GM23338 (cell line): Measurements from ENCODE around the gene PTER.

ENCODE experiments used
- CREB1 ChIP-seq: fragments of 250-450 bp; sonication (Bioruptor Pico); IDR thresholded peaks from 2 replicates; pipeline ENCODE4 v1.5.0; 2020; ENCODE audit warnings: low read depth, mild to moderate bottlenecking, moderate library complexity
- EZH2 ChIP-seq: fragments of 200-600 bp; sonication (generic); IDR thresholded peaks from one replicate; pipeline ENCODE4 v1.8.0; 2017; ENCODE audit warnings: antibody characterized with exemption, mild to moderate bottlenecking, low read depth; ENCODE audit not compliant: unreplicated experiment
- EZH2phosphoT487 ChIP-seq: fragments of 200-600 bp; sonication (generic); IDR thresholded peaks from one replicate; pipeline ENCODE4 v1.8.1; 2018; ENCODE audit warnings: antibody characterized with exemption; ENCODE audit not compliant: unreplicated experiment
- NANOG ChIP-seq: IDR thresholded peaks from 2 replicates; pipeline ENCODE4 v1.6.1; 2016; ENCODE audit warnings: antibody characterized with exemption, borderline replicate concordance
- POLR2AphosphoS5 ChIP-seq: IDR thresholded peaks from 2 replicates; pipeline ENCODE4 v1.6.1; 2016; ENCODE audit warnings: antibody characterized with exemption, low read depth
- REST ChIP-seq: IDR thresholded peaks from one replicate; pipeline ENCODE4 v1.6.1; 2018; ENCODE audit warnings: antibody characterized with exemption; ENCODE audit not compliant: unreplicated experiment
- ZNF114 ChIP-seq: fragments of 250-450 bp; sonication (Bioruptor Pico); IDR thresholded peaks from 2 replicates; pipeline ENCODE4 v1.5.0; 2020; ENCODE audit warnings: mild to moderate bottlenecking, moderate library complexity
- TF ChIP-seq, protein P1 (sequence below), 2 experiments: fragments of 200-600 bp in 1 of 2; sonication (generic) in 1 of 2; conservative IDR thresholded peaks; 2 replicates each; pipeline versions ENCODE4 v1.5.1 to v1.6.1; 2016 to 2017; ENCODE audit warnings: antibody characterized with exemption in 2 of 2, low read depth in 2 of 2, mild to moderate bottlenecking in 2 of 2, moderate library complexity in 1 of 2
- TF ChIP-seq, protein P2 (sequence below): IDR thresholded peaks from 2 replicates; pipeline ENCODE4 v1.6.1; 2016; ENCODE audit warnings: antibody characterized with exemption

DNA sequence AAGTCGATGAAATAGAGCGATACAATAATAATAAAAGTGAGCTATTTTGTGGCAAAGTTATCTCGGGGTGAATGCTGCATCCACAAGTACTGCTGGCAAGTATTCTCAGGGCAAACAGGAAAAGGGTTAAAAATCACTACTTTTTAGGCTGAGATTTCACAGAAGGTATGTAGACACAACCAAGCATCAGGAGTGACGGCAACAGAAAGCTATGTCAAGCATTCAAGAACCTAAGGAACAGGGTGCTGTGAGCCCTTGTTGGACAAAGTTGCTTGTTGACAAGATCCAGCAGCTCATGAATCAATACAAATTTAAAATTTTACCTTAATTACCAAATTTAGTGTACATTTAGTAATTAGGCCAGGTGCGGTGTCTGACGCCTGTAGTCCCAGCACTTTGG, 126.1 kb downstream of the PTER start:
- TF ChIP-seq, protein P1, sequence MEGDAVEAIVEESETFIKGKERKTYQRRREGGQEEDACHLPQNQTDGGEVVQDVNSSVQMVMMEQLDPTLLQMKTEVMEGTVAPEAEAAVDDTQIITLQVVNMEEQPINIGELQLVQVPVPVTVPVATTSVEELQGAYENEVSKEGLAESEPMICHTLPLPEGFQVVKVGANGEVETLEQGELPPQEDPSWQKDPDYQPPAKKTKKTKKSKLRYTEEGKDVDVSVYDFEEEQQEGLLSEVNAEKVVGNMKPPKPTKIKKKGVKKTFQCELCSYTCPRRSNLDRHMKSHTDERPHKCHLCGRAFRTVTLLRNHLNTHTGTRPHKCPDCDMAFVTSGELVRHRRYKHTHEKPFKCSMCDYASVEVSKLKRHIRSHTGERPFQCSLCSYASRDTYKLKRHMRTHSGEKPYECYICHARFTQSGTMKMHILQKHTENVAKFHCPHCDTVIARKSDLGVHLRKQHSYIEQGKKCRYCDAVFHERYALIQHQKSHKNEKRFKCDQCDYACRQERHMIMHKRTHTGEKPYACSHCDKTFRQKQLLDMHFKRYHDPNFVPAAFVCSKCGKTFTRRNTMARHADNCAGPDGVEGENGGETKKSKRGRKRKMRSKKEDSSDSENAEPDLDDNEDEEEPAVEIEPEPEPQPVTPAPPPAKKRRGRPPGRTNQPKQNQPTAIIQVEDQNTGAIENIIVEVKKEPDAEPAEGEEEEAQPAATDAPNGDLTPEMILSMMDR (conservative IDR thresholded peaks at IDR 0.05; ENCODE audit: low read depth in 2 of 2) = no peak
- TF ChIP-seq EZH2phosphoT487 (no peak), EZH2 (no peak), POLR2AphosphoS5 (no peak), NANOG (no peak), REST (no peak), CREB1 (CRISPR knock-in tag) (no peak), ZNF114 (CRISPR knock-in tag) (no peak)
- TF ChIP-seq, protein P2, sequence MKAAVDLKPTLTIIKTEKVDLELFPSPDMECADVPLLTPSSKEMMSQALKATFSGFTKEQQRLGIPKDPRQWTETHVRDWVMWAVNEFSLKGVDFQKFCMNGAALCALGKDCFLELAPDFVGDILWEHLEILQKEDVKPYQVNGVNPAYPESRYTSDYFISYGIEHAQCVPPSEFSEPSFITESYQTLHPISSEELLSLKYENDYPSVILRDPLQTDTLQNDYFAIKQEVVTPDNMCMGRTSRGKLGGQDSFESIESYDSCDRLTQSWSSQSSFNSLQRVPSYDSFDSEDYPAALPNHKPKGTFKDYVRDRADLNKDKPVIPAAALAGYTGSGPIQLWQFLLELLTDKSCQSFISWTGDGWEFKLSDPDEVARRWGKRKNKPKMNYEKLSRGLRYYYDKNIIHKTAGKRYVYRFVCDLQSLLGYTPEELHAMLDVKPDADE = no peak
